Activated CD4-positive, alpha-beta memory T cell treated with anti-CD3 and anti-CD28 coated beads for 36 hours (primary cell): ENCODE results near the gene KHK. TPM values are rescaled to one million over a fixed set of nuclear protein-coding genes. Genes with fewer than 3 reads are reported as not detected.

ENCODE experiments used
- CTCF ChIA-PET: fragments of 350-600 bp; sonication (Branson Sonifier 250); formaldehyde crosslinking; loops from one replicate; lab custom pipeline; 2021; ENCODE audit warnings: antibody characterized with exemption, inconsistent platforms; lab: Charles Lee
- POLR2A ChIA-PET: fragments of 350-600 bp; sonication (Branson Sonifier 250); formaldehyde crosslinking; loops from one replicate; lab custom pipeline; 2021; ENCODE audit warnings: antibody characterized with exemption; lab: Charles Lee
- DNase-seq: peaks from one replicate; pipeline ENCODE4 v3.0.0-alpha.2; 2020
- H3K27ac Mint-ChIP-seq: one replicate; pipeline ENCODE4 v1.8.0; 2021; ENCODE audit warnings: mixed read lengths
- H3K27me3 Mint-ChIP-seq: one replicate; pipeline ENCODE4 v1.8.0; 2021; ENCODE audit warnings: mixed read lengths
- H3K36me3 Mint-ChIP-seq: one replicate; pipeline ENCODE4 v1.8.0; 2021; ENCODE audit warnings: mixed read lengths
- H3K4me1 Mint-ChIP-seq: one replicate; pipeline ENCODE4 v1.8.0; 2021; ENCODE audit warnings: low read depth, mixed read lengths
- H3K4me3 Mint-ChIP-seq: one replicate; pipeline ENCODE4 v1.8.0; 2021; ENCODE audit warnings: mild to moderate bottlenecking, mixed read lengths
- H3K9me3 Mint-ChIP-seq: one replicate; pipeline ENCODE4 v1.8.0; 2021; ENCODE audit warnings: mixed read lengths
- intact Hi-C: fragments of 100-400 bp; cut with micrococcal nuclease; formaldehyde crosslinking; loops from one replicate; pipeline ENCODE4 v1.15.1; 2023
- total RNA-seq, 2 experiments: library from RNA; stranded (reverse); gene quantifications; one replicate each; pipeline ENCODE4 v1.2.3, GENCODE V29; 2021

The KHK gene
- total RNA-seq, 2 experiments from 2014 or later, result 12.7 to 13.3 TPM

DNA sequence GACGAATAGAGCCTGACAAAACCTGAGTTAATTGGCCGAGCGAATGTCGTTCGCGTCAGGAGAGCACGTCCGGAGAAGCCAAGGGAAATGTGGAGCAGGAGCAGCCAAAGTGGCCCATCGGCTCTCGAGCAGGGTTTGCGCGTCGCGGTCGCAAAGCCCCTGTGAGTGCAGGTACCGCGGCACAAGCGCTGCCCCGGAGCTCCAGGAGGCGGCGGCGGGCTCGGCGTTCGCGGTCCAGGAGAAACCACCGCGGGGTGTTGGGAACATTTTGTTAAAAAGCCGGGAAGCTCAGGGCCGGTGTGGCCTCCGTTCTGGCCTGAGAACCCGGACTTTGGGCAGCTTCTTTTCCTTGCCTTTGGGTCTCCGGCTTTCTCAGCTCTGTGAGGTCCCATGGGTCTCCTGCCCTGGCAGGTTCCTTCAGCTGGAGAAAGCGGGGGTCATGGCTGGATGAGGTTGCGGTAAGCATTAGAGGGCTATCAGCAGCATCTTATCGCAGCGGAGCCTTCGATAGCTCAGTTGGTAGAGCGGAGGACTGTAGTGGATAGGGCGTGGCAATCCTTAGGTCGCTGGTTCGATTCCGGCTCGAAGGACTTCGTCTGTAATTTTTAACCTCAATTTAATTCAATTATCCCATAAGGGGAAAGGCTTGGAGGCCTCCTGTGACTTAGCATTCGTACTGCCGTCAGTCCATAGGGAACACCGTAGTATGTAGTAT is 36.1 kb upstream of the KHK start:
- peaks cover 18% of the 10 kb centered on the region for H3K4me1 Mint-ChIP-seq
- H3K4me3 Mint-ChIP-seq, result peak overlapping the region; percentile 98
- H3K36me3 Mint-ChIP-seq, result peaks cover 15% of the 10 kb centered on the region
- peaks cover 5% of the 10 kb centered on the region for H3K9me3 Mint-ChIP-seq
- POLR2A ChIA-PET, result interaction anchor here (0.7 to 2.6 kb wide), 11 partner anchors 8 to 329 kb away, joined by 3 to 19 read pairs (median 4); partner anchors contain the start of genes ATRAID, GTF3C2, OST4 and SLC5A6
- H3K27ac Mint-ChIP-seq, result peak overlapping the region; percentile 100
- DNase-seq, result peak; percentile 97
- CTCF ChIA-PET, result interaction anchor here (0.8 to 3.0 kb wide), 16 partner anchors 11 to 204 kb away, joined by 3 to 16 read pairs (median 5); partner anchors contain the start of genes ABHD1, KHK, OST4 and PREB
- intact Hi-C loops, result loop anchor here (1.0 to 10.0 kb wide), 5 partner anchors 18 to 266 kb away; partner anchors contain the start of genes ABHD1, ATRAID, CENPA and KHK
- peaks cover 8% of the 10 kb centered on the region for H3K27me3 Mint-ChIP-seq

GRCh38 chr2:27050996-27051901 is 35.3 kb upstream of the KHK start, which contains the start of gene AGBL5:
Gene AGBL5, plus strand, starts transcription at chr2:27051668. Its CDS starts 1,291 bp downstream, at chr2:27052959.
- peaks cover 8% of the 10 kb centered on the region for H3K27me3 Mint-ChIP-seq
- peaks cover 18% of the 10 kb centered on the region for H3K4me1 Mint-ChIP-seq
- peaks cover 5% of the 10 kb centered on the region for H3K9me3 Mint-ChIP-seq
- peaks cover 22% of the 10 kb centered on the region for H3K36me3 Mint-ChIP-seq
- H3K4me3 Mint-ChIP-seq, result peak within 1 kb of the TSS; percentile 98
- intact Hi-C loops, result loop anchor here (1.0 to 10.0 kb wide), 7 partner anchors 19 to 266 kb away; partner anchors contain the start of genes ABHD1, ATRAID, CENPA and KHK
- POLR2A ChIA-PET, result interaction anchor here (0.7 to 2.6 kb wide), 12 partner anchors 7 to 329 kb away, joined by 3 to 19 read pairs (median 4); partner anchors contain the start of genes ATRAID, OST4, SLC5A6 and TMEM214
- CTCF ChIA-PET, result interaction anchor here (0.8 to 3.0 kb wide), 18 partner anchors 9 to 229 kb away, joined by 3 to 16 read pairs (median 5); partner anchors contain the start of genes ABHD1, KHK, OST4 and PREB
- DNase-seq, result peak; percentile 98
- peak within 1 kb of the TSS; percentile 100 for H3K27ac Mint-ChIP-seq

GRCh38 chr2:27051902-27052645 is 34.5 kb upstream of the KHK start:
- peak overlapping the region; percentile 98 for H3K4me3 Mint-ChIP-seq
- POLR2A ChIA-PET, result interaction anchor here (0.7 to 2.6 kb wide), 6 partner anchors 8 to 30 kb away, joined by 3 to 19 read pairs (median 4); partner anchors contain the start of gene OST4
- intact Hi-C loops, result loop anchor here (1.0 to 10.0 kb wide), 5 partner anchors 19 to 267 kb away; partner anchors contain the start of genes ABHD1, ATRAID, CENPA and OST4

DNA sequence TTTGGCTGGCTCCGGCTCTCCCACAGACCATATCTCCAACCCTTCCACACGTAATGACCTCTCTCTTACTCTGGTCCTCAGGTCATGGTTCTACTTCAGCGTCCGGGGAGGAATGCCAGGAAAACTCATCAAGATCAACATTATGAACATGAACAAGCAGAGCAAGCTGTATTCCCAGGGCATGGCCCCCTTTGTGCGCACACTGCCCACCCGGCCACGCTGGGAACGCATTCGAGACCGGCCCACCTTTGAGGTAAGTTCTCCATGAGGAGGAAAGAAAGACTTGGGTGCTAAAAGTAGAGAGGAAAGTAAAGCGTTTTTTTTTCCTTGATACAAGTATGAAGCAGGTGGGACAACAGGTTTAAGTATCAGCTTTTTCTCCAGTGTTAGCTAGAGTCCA is 33.3 kb upstream of the KHK start:
- ChIA-PET CTCF (no interaction called here), POLR2A (interaction anchor here (0.6 to 2.6 kb wide), 3 partner anchors 10 to 318 kb away, joined by 3 to 17 read pairs (median 4); partner anchors contain the start of gene OST4)
- DNase-seq, result no peak
- Mint-ChIP-seq H3K9me3 (peaks cover 5% of the 10 kb centered on the region), H3K4me1 (peaks cover 16% of the 10 kb centered on the region), H3K36me3 (peaks cover 24% of the 10 kb centered on the region), H3K27ac (no peak overlapping the region), H3K4me3 (no peak overlapping the region), H3K27me3 (peaks cover 8% of the 10 kb centered on the region)
- intact Hi-C loops, result loop anchor here (5.0 to 10.0 kb wide), 2 partner anchors 69 to 269 kb away; partner anchors contain the start of genes ABHD1 and CENPA

More at GRCh38 chr2:27051902-27052645, 34.5 kb upstream of the KHK start:
- Mint-ChIP-seq H3K27me3 (peaks cover 8% of the 10 kb centered on the region), H3K36me3 (peaks cover 24% of the 10 kb centered on the region), H3K4me1 (peaks cover 18% of the 10 kb centered on the region), H3K27ac (peak overlapping the region; percentile 73), H3K9me3 (peaks cover 5% of the 10 kb centered on the region)
- no peak for DNase-seq
- CTCF ChIA-PET, result interaction anchor here (1.0 to 3.0 kb wide), 9 partner anchors 8 to 228 kb away, joined by 3 to 16 read pairs (median 10); partner anchors contain the start of genes ABHD1, KHK, OST4 and TMEM214

DNA sequence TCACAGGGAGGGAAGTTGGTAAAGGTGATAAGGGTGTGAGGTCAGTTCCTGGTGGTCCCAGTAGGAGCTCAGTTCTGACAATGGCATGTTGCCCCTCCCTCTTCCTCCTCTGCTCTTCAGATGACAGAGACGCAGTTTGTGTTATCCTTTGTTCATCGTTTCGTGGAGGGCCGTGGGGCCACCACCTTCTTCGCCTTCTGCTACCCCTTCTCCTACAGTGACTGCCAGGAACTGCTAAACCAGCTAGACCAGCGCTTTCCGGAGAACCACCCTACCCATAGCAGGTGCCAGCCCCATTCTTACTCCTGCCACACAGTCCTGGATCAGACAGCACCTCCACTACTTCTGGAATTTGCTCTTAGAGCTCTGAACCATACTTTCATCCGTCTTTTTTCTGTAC is 32.8 kb upstream of the KHK start:
- ChIA-PET POLR2A (interaction anchor here (0.6 to 0.8 kb wide), 2 partner anchors 9 to 318 kb away, joined by 3 to 4 read pairs; no protein-coding TSS in a partner anchor), CTCF (no interaction called here)
- no peak for DNase-seq
- H3K4me3 Mint-ChIP-seq, result no peak overlapping the region
- no peak overlapping the region for H3K27ac Mint-ChIP-seq
- H3K4me1 Mint-ChIP-seq, result peaks cover 16% of the 10 kb centered on the region
- H3K36me3 Mint-ChIP-seq, result peaks cover 24% of the 10 kb centered on the region
- H3K9me3 Mint-ChIP-seq, result peaks cover 5% of the 10 kb centered on the region
- intact Hi-C loops, result loop anchor here (5.0 to 10.0 kb wide), 2 partner anchors 69 to 269 kb away; partner anchors contain the start of genes ABHD1 and CENPA
- H3K27me3 Mint-ChIP-seq, result peaks cover 8% of the 10 kb centered on the region

GRCh38 chr2:27054721-27055120 is 31.9 kb upstream of the KHK start:
- Mint-ChIP-seq H3K9me3 (peaks cover 5% of the 10 kb centered on the region), H3K27me3 (peaks cover 8% of the 10 kb centered on the region), H3K27ac (no peak overlapping the region), H3K4me1 (peaks cover 12% of the 10 kb centered on the region), H3K36me3 (peaks cover 26% of the 10 kb centered on the region), H3K4me3 (no peak overlapping the region)
- CTCF ChIA-PET, result interaction anchor here (1.3 to 1.7 kb wide), 2 partner anchors 17 to 93 kb away, joined by 4 to 5 read pairs; partner anchors contain the start of gene OST4
- intact Hi-C loops, result loop anchor here (5.0 to 10.0 kb wide), 2 partner anchors 68 to 270 kb away; partner anchors contain the start of genes ABHD1 and CENPA
- DNase-seq, result no peak
- POLR2A ChIA-PET, result interaction anchor here (0.8 kb wide), 1 partner anchor 17 kb away, joined by 3 read pairs; the partner anchor contains the start of gene OST4

DNA sequence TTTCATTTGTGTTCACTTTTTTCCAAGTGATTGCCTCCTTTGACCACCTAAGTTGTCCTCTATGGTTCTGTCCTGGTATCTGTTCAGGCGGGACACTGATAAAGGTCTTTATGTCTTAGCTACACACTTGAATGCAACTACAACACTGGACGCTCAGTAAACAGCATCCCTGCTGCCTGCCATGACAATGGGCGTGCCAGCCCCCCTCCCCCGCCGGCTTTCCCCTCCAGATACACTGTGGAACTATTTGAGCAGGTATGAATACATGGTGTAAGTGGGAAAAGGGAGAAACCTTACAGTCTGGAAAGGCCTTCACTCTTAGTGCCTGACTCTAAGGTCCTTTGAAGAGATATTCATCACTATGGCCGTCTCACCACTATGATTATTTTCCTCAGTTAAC is 29.4 kb upstream of the KHK start:
- H3K9me3 Mint-ChIP-seq, result no peaks in the 10 kb centered on the region
- H3K4me1 Mint-ChIP-seq, result peaks cover 3% of the 10 kb centered on the region
- ChIA-PET CTCF (no interaction called here), POLR2A (interaction anchor here (1.6 kb wide), 1 partner anchor 23 kb away, joined by 3 read pairs; no protein-coding TSS in a partner anchor)
- DNase-seq, result no peak
- no peak overlapping the region for H3K4me3 Mint-ChIP-seq
- H3K27ac Mint-ChIP-seq, result no peak overlapping the region
- intact Hi-C loops, result loop anchor here (10.0 kb wide), 1 partner anchor 272 kb away; the partner anchor contains the start of gene CENPA
- H3K36me3 Mint-ChIP-seq, result peaks cover 15% of the 10 kb centered on the region
- no peaks in the 10 kb centered on the region for H3K27me3 Mint-ChIP-seq

- ChIA-PET POLR2A (interaction anchor here (1.0 to 2.2 kb wide), 3 partner anchors 8 to 13 kb away, joined by 3 to 7 read pairs (median 3); partner anchors contain the start of gene OST4), CTCF (no interaction called here)
- Mint-ChIP-seq H3K36me3 (peaks cover 18% of the 10 kb centered on the region), H3K4me1 (no peaks in the 10 kb centered on the region), H3K27me3 (no peaks in the 10 kb centered on the region), H3K27ac (no peak overlapping the region), H3K4me3 (no peak overlapping the region), H3K9me3 (no peaks in the 10 kb centered on the region)
- intact Hi-C loops, result loop anchor here (10.0 kb wide), 1 partner anchor 273 kb away; the partner anchor contains the start of gene CENPA
- no peak for DNase-seq
These were observed 28.4 kb upstream of the KHK start for GRCh38 chr2:27058210-27058609.

DNA sequence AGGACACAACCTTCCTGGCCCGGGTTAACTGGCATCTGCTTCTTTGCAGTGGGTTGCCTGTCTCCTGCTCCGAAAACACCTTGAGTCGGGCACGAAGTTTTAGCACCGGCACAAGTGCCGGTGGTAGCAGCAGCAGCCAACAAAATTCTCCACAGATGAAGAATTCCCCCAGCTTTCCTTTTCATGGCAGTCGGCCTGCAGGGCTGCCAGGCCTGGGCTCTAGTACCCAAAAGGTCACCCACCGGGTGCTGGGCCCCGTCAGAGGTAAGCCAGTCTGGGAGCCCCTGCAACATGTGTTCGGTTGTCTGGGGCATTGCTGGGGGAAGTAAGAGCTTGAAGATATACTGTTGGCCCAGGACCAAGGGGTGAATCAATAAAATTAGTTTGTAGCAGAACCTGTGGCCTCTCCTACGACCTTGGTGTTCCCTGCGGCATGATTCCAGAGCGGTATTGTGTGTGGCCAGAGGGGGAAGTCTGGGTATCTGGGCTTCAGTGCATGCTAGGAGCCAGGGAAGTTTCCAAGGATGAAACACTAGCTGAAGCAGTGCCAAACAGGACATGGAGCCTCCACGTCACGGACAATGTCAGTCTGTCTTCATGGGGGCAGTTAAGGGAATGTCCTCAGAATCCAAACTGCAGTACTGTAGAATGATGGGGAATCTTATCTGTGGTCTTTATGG is 27.3 kb upstream of the KHK start:
- Mint-ChIP-seq H3K9me3 (no peaks in the 10 kb centered on the region), H3K36me3 (peaks cover 24% of the 10 kb centered on the region), H3K27ac (no peak overlapping the region), H3K27me3 (no peaks in the 10 kb centered on the region), H3K4me3 (no peak overlapping the region), H3K4me1 (no peaks in the 10 kb centered on the region)
- POLR2A ChIA-PET, result interaction anchor here (1.2 to 2.2 kb wide), 3 partner anchors 8 to 12 kb away, joined by 3 to 7 read pairs (median 5); partner anchors contain the start of genes AGBL5 and OST4
- CTCF ChIA-PET, result interaction anchor here (0.8 kb wide), 1 partner anchor 8 kb away, joined by 3 read pairs; the partner anchor contains the start of gene AGBL5
- DNase-seq, result no peak
- intact Hi-C loops, result loop anchor here (10.0 kb wide), 1 partner anchor 274 kb away; the partner anchor contains the start of gene CENPA
